AG04450 (cell line): ENCODE results near the gene WWOX. TPM values are rescaled to one million over a fixed set of nuclear protein-coding genes. Genes with fewer than 3 reads are reported as not detected.

ENCODE experiments used
- CTCF ChIA-PET: fragments of 300-600, 350-600 bp; formaldehyde crosslinking; extraction: SDS; loops from one replicate; lab custom pipeline; 2022; ENCODE audit warnings: antibody characterized with exemption, inconsistent platforms; lab: Charles Lee
- POLR2A ChIA-PET: fragments of 350-600 bp; formaldehyde crosslinking; extraction: SDS; loops from one replicate; lab custom pipeline; 2021; ENCODE audit warnings: antibody characterized with exemption, inconsistent platforms; lab: Yijun Ruan, JAX
- DNase-seq: peaks from one replicate; pipeline ENCODE4 v3.0.0-alpha.2; 2011; ENCODE audit warnings: low read depth, low spot score
- H3K27ac ChIP-seq: one replicate; pipeline ENCODE4 v1.5.1; 2012; ENCODE audit warnings: low read depth, low read length, control low read depth
- H3K27me3 ChIP-seq: one replicate; pipeline ENCODE4 v1.6.0; 2012; ENCODE audit warnings: low read length; ENCODE audit not compliant: control insufficient read depth, insufficient read depth
- H3K4me3 ChIP-seq: 2 replicates; pipeline ENCODE4 v1.5.1; 2011; ENCODE audit warnings: mild to moderate bottlenecking, low read depth, low read length, control low read depth
- H3K9me3 ChIP-seq: 2 replicates; pipeline ENCODE4 v1.5.1; 2012; ENCODE audit warnings: low read length; ENCODE audit not compliant: control insufficient read depth, insufficient read depth
- CTCF ChIP-seq: IDR thresholded peaks from 2 replicates; pipeline ENCODE4 v1.5.1; 2011; ENCODE audit warnings: low read depth, low read length, control low read depth, inconsistent platforms
- polyA plus RNA-seq: library from polyadenylated mRNA; depleted of rRNA; stranded (reverse); fragments of >200 nt; gene quantifications from 2 replicates; pipeline ENCODE4 v1.2.3, GENCODE V29; 2011

WWOX gene
- polyA plus RNA-seq, 1 experiment = 2.1 TPM

GRCh38 chr16:78127130-78127529 is 27.7 kb downstream of the WWOX start:
- Histone ChIP-seq H3K27me3 (no peaks in the 10 kb centered on the region), H3K27ac (no peak overlapping the region), H3K9me3 (no peaks in the 10 kb centered on the region), H3K4me3 (no peak overlapping the region)
- POLR2A ChIA-PET = no interaction called here
- CTCF ChIA-PET = interaction anchor here (0.6 to 12.8 kb wide), 4 partner anchors 27 to 1475 kb away, joined by 6 to 124 read pairs (median 10); partner anchors contain the start of gene WWOX
- TF ChIP-seq CTCF = no peak
- no peak for DNase-seq

- H3K9me3 ChIP-seq = no peaks in the 10 kb centered on the region
- H3K27ac ChIP-seq = no peak overlapping the region
- no peak overlapping the region for H3K4me3 ChIP-seq
- no peaks in the 10 kb centered on the region for H3K27me3 ChIP-seq
- no peak for DNase-seq
- TF ChIP-seq CTCF = no peak
- ChIA-PET CTCF (interaction anchor here (2.7 to 12.8 kb wide), 2 partner anchors 29 to 107 kb away, joined by 11 to 124 read pairs; partner anchors contain the start of gene WWOX), POLR2A (no interaction called here)
Observed at GRCh38 chr16:78128913-78129312, 29.5 kb downstream of the WWOX start.

- H3K9me3 ChIP-seq = no peaks in the 10 kb centered on the region
- CTCF ChIA-PET = interaction anchor here (2.7 to 12.8 kb wide), 2 partner anchors 29 to 107 kb away, joined by 11 to 124 read pairs; partner anchors contain the start of gene WWOX
- H3K27ac ChIP-seq = no peak overlapping the region
- no peak for TF ChIP-seq CTCF
- DNase-seq = no peak
- H3K4me3 ChIP-seq = no peak overlapping the region
- H3K27me3 ChIP-seq = no peaks in the 10 kb centered on the region
- POLR2A ChIA-PET = no interaction called here
Observed at GRCh38 chr16:78129349-78129748, 29.9 kb downstream of the WWOX start.

- ChIA-PET CTCF (interaction anchor here (1.2 to 12.8 kb wide), 2 partner anchors 31 to 106 kb away, joined by 3 to 124 read pairs; partner anchors contain the start of gene WWOX), POLR2A (no interaction called here)
- H3K27me3 ChIP-seq = no peaks in the 10 kb centered on the region
- no peak overlapping the region for H3K27ac ChIP-seq
- no peak overlapping the region for H3K4me3 ChIP-seq
- no peak for DNase-seq
- no peaks in the 10 kb centered on the region for H3K9me3 ChIP-seq
- TF ChIP-seq CTCF = no peak
Observed at GRCh38 chr16:78130083-78130608, 30.7 kb downstream of the WWOX start.

GRCh38 chr16:78130950-78131349 is 31.5 kb downstream of the WWOX start:
- no peak for DNase-seq
- no peak for TF ChIP-seq CTCF
- Histone ChIP-seq H3K27ac (no peak overlapping the region), H3K27me3 (no peaks in the 10 kb centered on the region), H3K4me3 (no peak overlapping the region), H3K9me3 (no peaks in the 10 kb centered on the region)
- ChIA-PET POLR2A (no interaction called here), CTCF (interaction anchor here (1.2 kb wide), 1 partner anchor 31 kb away, joined by 3 read pairs; the partner anchor contains the start of gene WWOX)
